GM18519 (cell line): ENCODE results near the gene ERCC6L.
"Not testable (repeated sequence)": the region's sequence is repeated elsewhere in the genome, so short reads cannot be mapped to it uniquely, and the experiment has no call there.

Experiments
- ATAC-seq: cut with Tn5 transposase; IDR thresholded peaks from one replicate; pipeline ENCODE4 v1.9.1; 2021; ENCODE audit warnings: mild to moderate bottlenecking, moderate library complexity; ENCODE audit not compliant: unreplicated experiment, low FRiP score

ERCC6L gene

DNA sequence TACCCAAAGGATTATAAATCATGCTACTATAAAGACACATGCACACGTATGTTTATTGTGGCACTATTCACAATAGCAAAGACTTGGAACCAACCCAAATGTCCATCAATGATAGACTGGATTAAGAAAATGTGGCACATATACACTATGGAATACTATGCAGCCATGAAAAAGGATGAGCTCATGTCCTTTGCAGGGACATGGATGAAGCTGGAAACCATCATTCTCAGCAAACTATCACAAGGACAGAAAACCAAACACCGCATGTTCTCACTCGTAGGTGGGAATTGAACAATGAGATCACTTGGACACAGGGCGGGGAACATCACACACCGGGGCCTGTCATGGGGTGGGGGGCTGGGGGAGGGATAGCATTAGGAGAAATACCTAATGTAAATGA is 62.5 kb downstream of the ERCC6L start:
- ATAC-seq: not testable (repeated sequence)

DNA sequence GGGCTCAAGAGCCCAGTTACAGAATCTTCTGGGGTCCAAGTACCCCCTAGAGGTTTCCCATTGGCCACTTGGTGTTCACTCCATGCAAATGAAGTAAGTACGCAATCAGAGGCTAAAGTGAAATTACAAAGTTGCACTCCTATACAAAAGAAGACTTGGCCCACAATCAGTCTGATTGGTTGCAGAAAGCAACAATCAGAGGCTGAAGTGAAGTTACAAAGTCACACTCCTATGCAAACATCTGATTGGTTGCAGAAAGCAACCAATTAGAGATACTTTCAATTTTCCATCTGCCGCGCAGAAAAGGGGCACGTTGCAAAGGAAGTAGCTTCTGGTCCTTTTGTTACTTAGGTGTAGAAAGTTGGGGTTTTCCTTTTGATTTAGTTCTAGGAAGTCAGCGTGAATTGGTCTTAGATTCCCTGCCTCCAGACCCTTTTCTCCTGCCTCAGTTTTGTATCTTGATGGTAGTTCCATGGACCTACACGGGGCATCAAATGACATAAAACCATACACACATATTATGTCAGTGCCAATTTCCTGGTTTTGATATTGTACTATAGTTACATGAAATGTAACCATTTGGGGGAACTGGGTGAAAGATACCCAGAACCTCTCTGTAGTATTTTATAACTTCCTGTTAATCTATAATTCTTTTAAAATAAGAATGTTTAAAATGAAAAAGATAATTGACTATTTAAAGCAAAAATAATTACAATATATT is 69.7 kb downstream of the ERCC6L start:
- ATAC-seq: no peak

DNA sequence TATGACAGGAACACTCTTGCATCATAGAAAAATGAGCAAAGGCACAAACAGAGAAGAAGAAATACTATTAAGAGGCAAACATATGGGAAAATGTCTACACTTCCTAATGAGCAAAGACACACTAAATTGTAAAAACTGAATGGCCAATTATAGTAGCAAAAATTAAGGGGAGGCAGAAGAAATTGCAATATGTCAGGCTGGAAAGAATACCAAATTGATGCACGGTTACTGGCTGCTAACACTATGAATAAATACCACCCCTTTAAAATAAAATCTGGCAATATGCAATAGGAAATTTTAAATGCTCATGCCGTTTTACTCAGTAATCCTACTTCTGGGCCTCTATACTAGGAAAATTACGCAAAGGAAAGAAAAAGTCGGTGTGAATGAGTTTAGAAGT is 73.3 kb downstream of the ERCC6L start:
- no peak for ATAC-seq

DNA sequence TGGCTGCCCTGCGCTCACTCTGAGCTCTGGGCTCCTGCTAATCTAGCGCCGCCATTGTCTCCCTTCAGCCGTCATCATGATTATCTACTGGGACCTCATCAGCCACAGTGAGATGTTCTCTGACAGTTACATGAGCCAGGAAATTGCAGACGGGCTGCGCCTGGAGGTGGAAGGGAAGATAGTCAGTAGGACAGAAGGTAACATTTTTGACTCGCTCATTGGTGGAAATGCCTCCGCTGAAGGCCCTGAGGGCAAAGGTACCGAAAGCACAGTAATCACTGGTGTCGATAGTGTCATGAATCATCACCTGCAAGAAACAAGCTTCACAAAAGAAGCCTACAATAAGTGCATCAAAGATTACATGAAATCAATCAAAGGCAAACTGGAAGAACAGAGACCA is 79.1 kb downstream of the ERCC6L start:
- no peak for ATAC-seq

DNA sequence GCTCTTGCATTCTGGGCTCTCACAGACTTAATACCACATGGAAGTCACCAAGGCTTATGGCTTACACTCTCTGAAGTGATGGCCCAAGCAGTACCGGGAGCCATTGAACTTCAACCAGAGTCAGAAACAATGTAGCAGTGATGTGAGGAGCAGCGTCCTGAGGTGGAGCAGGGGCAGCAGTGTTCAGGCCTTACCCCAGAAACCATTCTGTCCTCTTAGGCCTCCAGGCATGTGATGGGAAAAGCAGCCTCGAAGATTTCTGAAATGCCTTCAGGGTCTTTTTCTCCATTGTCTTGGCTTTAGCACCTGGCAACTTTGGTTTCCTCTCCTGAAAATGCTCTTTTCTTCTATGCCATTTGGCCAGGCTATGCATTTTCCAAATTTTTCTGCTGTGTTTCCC is 80.1 kb downstream of the ERCC6L start:
- no peak for ATAC-seq
